Breast epithelium (tissue), 3 donors: Measurements from ENCODE around the gene MYOZ2.

Experiments used
- POLR2A ChIP-seq: fragments of 450-650 bp; IDR thresholded peaks from one replicate; pipeline ENCODE4 v1.6.1; 2016; ENCODE audit warnings: antibody characterized with exemption, mild to moderate bottlenecking, moderate library complexity
- TF ChIP-seq, protein P1 (sequence below), 3 donors: fragments of 450-650 bp; IDR thresholded peaks; one replicate each; pipeline ENCODE4 v1.5.1; 2016 to 2017; ENCODE audit warnings: antibody characterized with exemption in 3 of 3, mild to moderate bottlenecking in 3 of 3, moderate library complexity in 3 of 3

DNA sequence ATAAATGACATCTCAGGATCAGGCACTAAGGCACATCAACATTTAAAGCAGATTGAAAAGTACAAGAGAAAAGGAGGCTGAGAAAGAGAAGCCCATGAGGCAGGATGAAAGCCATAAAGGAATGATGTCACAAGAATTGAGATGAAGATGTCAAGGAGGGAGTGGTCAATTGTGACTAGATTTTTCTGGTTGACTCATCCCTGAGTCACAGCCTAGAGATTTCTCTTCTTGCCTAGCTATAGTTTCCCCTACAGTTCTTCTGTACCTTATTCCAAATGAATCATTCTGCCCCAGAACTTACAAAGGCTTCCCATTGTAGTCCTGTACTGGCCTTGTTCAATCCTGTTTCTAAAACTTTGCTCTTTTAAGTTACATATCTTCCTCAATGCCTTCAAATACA is 73.4 kb downstream of the MYOZ2 start:
- TF ChIP-seq POLR2A = no peak
- TF ChIP-seq, protein P1, sequence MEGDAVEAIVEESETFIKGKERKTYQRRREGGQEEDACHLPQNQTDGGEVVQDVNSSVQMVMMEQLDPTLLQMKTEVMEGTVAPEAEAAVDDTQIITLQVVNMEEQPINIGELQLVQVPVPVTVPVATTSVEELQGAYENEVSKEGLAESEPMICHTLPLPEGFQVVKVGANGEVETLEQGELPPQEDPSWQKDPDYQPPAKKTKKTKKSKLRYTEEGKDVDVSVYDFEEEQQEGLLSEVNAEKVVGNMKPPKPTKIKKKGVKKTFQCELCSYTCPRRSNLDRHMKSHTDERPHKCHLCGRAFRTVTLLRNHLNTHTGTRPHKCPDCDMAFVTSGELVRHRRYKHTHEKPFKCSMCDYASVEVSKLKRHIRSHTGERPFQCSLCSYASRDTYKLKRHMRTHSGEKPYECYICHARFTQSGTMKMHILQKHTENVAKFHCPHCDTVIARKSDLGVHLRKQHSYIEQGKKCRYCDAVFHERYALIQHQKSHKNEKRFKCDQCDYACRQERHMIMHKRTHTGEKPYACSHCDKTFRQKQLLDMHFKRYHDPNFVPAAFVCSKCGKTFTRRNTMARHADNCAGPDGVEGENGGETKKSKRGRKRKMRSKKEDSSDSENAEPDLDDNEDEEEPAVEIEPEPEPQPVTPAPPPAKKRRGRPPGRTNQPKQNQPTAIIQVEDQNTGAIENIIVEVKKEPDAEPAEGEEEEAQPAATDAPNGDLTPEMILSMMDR (IDR thresholded peaks at IDR 0.05) = no peak
